HG02763 (cell line): ENCODE data around the gene PUM2.

ENCODE experiments used
- ATAC-seq: cut with Tn5 transposase; IDR thresholded peaks from one replicate; pipeline ENCODE4 v1.9.1; 2021; ENCODE audit warnings: mild to moderate bottlenecking, moderate library complexity; ENCODE audit not compliant: unreplicated experiment

Gene PUM2

DNA sequence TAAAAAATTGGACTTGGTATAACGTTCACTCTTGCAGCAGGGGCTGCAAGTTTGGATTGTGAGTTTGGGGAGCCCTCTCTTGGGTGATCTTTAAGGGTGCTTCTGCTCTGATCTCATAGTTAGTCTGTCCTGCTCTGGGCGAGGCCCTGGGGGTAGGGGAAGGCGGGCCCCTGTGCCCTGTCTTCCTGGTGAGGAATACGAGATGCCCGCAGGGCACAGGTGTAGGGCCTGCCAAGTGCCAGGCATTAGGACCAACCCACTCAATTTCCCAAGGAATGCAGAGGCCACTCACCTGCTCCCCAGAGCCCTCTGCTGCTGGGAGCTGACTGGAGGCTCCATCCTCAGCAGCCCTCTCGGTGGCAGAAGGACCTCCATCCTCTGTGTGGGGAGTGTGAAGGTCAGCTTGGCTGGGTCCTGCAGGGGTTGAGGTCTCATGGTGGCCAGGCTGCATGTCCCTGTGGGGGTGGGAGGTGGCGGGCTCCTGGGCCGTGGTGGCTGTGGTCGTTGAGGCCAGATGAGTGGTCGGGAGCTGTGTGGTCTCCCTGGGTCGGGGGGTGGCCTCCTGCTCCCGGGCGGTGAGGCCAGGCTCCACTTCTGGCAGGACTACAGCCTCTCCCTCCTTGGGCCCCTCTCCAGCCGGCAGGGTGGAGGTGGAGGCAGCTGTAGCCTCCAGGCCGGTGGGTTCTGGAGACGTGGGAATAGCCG is 147.0 kb downstream of the PUM2 start:
- no peak for ATAC-seq

DNA sequence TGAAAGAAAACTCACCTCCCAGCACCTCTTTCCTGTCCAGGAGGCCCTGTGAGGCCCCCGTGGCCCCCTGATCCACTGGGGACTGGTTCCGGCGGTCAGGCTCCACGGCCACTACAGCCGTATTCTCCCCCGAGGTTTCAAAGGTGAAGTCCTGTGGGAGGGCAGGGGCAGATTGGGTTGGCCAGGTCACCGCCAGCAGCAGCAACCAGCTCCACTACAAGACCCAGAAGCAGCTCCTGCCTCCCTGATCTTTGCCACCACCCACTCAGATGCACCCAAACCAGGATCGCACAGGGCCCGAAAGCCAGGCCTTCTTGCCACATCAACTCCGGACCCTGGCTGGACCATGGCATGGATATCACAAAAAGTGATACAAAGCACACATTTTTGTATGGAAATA is 147.6 kb downstream of the PUM2 start:
- ATAC-seq = no peak

DNA sequence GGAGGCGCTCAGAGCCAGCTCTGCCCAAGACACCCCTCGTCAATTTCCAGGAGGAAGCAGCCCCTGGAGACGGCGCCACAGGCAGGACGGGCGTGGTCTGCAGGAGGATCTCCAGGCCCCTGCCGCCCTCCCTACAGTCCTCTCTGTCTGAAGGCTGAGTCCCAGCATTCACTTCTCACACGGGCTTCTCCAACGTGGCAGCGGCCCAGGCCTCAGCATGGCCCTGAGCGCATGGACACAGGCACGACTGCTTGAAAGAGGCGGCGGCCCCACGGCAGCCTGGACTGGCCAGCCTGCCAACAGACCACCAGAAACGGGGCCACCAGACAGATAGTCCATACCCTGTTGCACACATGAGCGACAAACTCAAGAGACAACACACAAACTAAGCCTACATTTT is 149.0 kb downstream of the PUM2 start:
- no peak for ATAC-seq

DNA sequence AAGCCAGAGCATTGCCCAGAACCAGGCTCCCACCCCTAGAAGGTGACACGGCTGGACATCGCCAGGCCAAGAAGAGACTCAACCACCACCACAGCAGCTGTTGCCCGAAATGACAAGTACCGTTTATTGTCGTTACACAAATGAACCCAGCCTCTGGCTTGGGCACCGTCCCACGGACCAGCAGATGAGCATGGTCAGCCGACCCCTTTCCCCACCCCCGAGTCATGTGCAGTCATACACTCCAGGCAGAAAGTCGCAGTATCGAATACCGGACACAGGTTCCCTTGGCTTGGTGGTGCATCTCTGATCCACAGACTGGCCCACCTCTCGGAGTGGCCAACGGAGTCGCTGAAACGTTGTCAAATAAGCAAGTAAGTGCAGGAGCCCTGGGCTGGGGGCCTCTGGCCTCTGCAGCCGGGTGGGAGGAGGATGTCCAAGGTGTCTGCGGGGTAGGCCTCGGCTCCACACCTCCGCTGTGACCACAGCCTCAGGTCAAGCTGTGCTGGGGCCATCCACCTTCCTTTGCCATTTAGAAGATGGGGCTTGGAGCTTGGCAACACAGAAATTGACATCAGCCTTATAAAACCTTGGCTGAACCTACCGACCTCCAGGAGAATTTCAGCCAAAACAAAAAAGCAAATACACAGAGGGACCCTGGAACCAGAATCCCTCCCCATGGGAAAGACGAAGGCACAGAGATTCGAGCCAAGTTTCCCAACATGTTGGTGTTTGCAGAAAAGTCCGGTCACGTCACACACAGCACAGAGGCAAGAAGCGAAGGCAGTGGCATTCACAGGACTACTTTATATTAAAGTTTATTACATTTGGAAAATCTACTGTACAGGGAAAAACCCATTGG is 149.7 kb downstream of the PUM2 start:
- no peak for ATAC-seq

DNA sequence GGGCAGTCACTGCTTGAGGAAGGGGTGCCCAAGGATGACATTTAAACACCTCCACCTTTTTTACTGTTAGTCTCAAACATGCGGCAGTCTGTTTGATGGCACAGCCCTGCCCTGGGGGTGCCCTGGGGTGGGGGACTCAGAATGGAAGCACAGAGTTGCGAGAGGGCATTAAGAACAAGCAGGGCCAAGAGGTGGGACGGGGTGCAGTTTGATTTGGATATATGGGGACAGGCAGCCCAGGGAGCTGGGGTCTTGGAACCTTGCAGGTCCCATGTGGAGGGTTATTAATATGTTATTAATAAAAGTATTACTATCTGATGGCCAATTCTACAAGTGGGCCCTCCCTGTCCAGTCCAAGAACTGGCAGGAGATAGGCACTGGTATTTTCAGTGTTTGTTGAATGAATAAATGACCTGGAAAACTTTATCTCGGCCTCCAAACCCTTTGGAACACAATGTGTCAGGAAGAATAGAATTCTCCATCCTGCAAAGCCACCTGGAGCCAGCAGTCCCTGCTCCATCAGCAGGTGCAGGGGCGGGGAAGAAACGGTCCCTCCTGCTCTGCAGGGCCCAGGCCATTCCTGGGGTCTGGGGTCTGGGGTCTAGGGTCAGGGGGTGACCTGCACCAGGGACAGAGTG is 150.9 kb downstream of the PUM2 start:
- no peak for ATAC-seq

DNA sequence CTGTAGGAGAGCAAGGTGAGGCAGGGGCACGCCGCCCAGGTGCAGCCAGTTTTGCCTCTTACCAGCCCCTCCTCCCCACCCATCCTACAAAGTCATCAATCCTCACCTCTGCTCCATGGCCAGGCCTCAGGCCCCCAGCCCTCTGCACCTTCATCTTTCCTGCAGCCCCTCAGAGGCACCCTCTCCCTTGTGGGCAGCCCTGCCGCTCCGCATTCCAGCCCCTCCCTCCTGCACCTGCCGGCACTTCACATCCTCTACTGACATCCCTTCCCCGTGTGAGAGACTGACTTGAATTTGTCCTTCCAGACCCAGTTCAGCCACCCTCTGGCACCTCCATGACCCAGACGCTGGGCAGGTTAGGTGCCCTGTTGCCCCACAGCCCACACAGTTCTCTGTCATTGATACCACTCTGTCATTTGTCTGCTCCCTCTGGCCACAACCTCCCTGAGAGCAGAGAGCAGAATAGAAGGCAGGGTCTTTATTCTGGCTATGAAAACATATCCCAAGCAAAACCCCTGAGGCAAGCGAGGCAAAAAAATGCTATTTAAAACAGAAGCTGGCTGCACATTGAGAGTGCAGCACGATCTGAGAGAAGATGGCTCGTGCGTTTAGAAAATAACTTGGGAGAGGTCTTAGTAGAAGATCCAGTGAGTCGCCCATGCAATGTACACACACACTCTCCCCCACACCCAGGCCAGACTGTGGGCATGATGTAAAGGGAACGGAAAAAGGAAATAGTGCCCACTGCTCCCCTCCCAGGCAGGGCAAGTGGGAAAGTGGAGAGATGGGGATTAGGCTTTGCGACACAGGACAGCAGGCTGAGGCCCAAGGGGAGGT is 151.6 kb downstream of the PUM2 start:
- no peak for ATAC-seq
